Heart left ventricle (tissue), 13 donors: Measurements from ENCODE around the gene FBXL17.

Experiments used
- POLR2A ChIP-seq, 2 donors: fragments of 450-650 bp; IDR thresholded peaks; one replicate each; pipeline ENCODE4 v1.6.1; 2017; ENCODE audit warnings: antibody characterized with exemption in 2 of 2, mild to moderate bottlenecking in 2 of 2, moderate library complexity in 2 of 2
- TF ChIP-seq, protein P1 (sequence below), 12 donors: fragments of 200-600 bp; sonication (generic) in 4 of 12; IDR thresholded peaks; one replicate each; pipeline versions ENCODE4 v1.5.0 to v1.8.0; 2018 to 2022; ENCODE audit warnings: antibody characterized with exemption in 12 of 12, mild to moderate bottlenecking in 5 of 12
- donor health status: ischemic (EF 13 %, LVEDD 7.1; RV severe dilation, severe dysfunction).
- donor health status: DM: no; HTN: yes; CAD: no.
- donor health status: DM: no; HTN: no; CAD: no.
- donor health status: ischemic (EF 25% LVEDD 6.9; RV normal size, moderate dysfunction).
- donor health status: ischemic (EF 25% LVEDD 5.7; RV mildly dilated, moderate dysfunction).
- donor health status: ischemic (EF 35%, LVEDD 5.7; RV mildly dilated, moderate dysfunction).
- donor health status: nonischemic (EF 11% LVEDD 7.7; RV severe dilation, severe dysfunction).
- donor health status: DM: yes; HTN: yes; CAD: no.
- donor health status: PGD.
- donor health status: ischemic (EF 29% LVEDD 5.4; RV normal size, mild dysfunction).
- donor health status: nonischemic (EF 23%, LVEDD 6.1; RV moderate dilation, normal function).

DNA sequence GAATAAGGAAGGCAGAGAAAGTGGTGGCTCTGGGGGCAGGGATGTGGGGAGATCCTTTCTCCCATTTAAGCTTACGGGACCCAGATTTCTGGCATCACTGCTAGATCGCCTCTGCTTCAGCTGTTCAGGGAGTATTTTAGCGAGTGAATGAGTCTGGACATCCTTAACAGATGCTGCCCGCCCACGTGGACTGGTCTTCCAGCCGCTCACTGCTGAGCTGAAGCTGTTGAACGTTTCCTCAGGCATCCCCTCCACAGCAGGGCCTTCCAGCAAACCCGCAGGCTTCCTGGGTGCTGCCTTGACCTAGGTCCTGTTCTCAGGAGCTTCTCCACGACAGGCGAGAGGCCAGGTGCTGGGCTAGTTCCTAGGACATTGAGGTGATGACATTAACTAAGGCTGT lies 566.8 kb downstream of the FBXL17 start:
- TF ChIP-seq, protein P1, sequence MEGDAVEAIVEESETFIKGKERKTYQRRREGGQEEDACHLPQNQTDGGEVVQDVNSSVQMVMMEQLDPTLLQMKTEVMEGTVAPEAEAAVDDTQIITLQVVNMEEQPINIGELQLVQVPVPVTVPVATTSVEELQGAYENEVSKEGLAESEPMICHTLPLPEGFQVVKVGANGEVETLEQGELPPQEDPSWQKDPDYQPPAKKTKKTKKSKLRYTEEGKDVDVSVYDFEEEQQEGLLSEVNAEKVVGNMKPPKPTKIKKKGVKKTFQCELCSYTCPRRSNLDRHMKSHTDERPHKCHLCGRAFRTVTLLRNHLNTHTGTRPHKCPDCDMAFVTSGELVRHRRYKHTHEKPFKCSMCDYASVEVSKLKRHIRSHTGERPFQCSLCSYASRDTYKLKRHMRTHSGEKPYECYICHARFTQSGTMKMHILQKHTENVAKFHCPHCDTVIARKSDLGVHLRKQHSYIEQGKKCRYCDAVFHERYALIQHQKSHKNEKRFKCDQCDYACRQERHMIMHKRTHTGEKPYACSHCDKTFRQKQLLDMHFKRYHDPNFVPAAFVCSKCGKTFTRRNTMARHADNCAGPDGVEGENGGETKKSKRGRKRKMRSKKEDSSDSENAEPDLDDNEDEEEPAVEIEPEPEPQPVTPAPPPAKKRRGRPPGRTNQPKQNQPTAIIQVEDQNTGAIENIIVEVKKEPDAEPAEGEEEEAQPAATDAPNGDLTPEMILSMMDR (IDR thresholded peaks at IDR 0.05) = no peak
- TF ChIP-seq POLR2A (IDR thresholded peaks at IDR 0.05) = no peak
